ENCODE results near the gene LRP1B. TPM values are rescaled to one million over a fixed set of nuclear protein-coding genes. Genes with fewer than 3 reads are reported as not detected.
A peak's percentile ranks its signal among the peaks of the same experiment; 100 is the strongest.

Gene LRP1B
- total and polyA plus RNA-seq, 2 experiments from 2014 or later = not detected

DNA sequence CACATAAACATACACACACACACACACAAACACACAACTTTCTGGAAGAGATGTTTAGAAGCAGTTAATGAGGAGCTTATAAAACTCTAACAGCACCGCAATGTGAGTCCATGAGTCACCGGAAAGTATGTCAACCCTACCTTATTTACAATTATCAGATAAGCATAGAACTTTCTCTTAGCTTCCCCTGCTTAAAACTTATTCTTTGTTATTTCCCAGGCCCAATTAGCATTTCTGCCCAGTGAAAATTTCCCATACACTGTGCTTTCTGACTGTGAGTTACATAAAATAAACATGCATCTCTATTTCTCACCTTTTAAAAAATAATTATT, 737.6 kb downstream of the LRP1B start:
- peak; percentile 28 for DNase-seq
- Histone ChIP-seq H3K27me3 (replicated peaks; ENCODE audit: insufficient read depth) (no peaks in the 10 kb centered on the region), H3K9ac (no peak overlapping the region), H3K4me3 (no peak overlapping the region), H3K4me2 (ENCODE audit: unreplicated experiment) (no peak overlapping the region), H2AFZ (0 out of 2 replicates have a peak overlapping the region, but pooled peaks have one; percentile 18), H3K36me3 (ENCODE audit: low read depth) (no peaks in the 10 kb centered on the region), H4K20me1 (ENCODE audit: insufficient read depth) (no peaks in the 10 kb centered on the region), H3F3A (ENCODE audit: insufficient read depth) (no peaks in the 10 kb centered on the region), H3K4me1 (ENCODE audit: insufficient read depth) (no peaks in the 10 kb centered on the region), H3K9me3 (ENCODE audit: low read depth) (no peaks in the 10 kb centered on the region), H3K79me2 (ENCODE audit: insufficient read depth) (no peaks in the 10 kb centered on the region), H3K9me2 (ENCODE audit: insufficient read depth) (no peaks in the 10 kb centered on the region), H3K27ac (no peak overlapping the region)
- 44 to 47% methylated on average over 2 of the region's 2 CpGs for WGBS, 2 experiments (ENCODE audit: low coverage in 1 of 2, low lambda C conversion rate in 2 of 2, missing lambda C conversion rate in 2 of 2)
- in situ Hi-C loops (cut with MboI) = no loop called here
- TF ChIP-seq EZH2phosphoT487 (IDR thresholded peaks at IDR 0.05; ENCODE audit: insufficient read depth, low read depth) (no peak), EZH2 (IDR thresholded peaks at IDR 0.05; ENCODE audit: insufficient read depth, poor library complexity, severe bottlenecking) (no peak)

DNA sequence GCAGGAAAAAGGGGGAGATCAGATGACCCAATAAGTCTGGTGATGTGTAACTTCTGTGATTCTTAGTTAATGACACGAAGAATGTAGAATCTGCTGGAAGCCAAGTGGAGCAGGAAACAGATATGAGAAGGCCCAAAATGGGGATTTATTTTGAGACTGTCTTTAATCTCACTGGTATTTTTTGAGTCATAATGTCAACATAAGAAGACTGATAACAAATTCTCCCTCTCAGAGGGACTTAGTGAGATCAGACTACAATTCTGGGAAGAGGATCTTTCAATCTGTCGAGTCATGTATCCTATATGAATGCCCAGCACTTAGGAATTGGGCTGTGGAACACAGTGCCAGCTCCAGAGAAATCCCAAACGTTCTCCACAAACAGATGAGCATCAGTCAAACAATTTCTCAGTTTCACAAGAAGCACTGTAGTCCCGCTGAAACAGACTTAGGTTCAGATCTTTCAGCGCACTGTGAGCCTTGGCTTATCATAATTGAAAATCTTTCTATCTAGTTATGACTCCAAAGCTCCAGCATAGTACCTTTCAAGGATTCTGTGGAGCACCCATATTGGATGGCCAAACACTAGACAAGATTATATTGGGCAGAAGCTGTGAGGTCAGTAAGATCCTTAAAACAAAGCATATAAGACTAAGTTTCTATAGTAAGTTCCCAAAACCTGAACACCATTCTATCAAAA, 738.2 kb downstream of the LRP1B start:
- Histone ChIP-seq H3K4me2 (ENCODE audit: unreplicated experiment) (no peak overlapping the region), H3K4me1 (ENCODE audit: insufficient read depth) (no peaks in the 10 kb centered on the region), H3K36me3 (ENCODE audit: low read depth) (no peaks in the 10 kb centered on the region), H3K9me2 (ENCODE audit: insufficient read depth) (no peaks in the 10 kb centered on the region), H4K20me1 (ENCODE audit: insufficient read depth) (no peaks in the 10 kb centered on the region), H3K79me2 (ENCODE audit: insufficient read depth) (no peaks in the 10 kb centered on the region), H3K4me3 (no peak overlapping the region), H3F3A (ENCODE audit: insufficient read depth) (no peaks in the 10 kb centered on the region), H3K9me3 (ENCODE audit: low read depth) (no peaks in the 10 kb centered on the region), H3K27me3 (replicated peaks; ENCODE audit: insufficient read depth) (no peaks in the 10 kb centered on the region), H3K9ac (no peak overlapping the region), H2AFZ (peak overlapping the region; percentile 18; the same call in 1 of the 2 replicates), H3K27ac (no peak overlapping the region)
- in situ Hi-C loops (cut with MboI) = no loop called here
- TF ChIP-seq EZH2phosphoT487 (IDR thresholded peaks at IDR 0.05; ENCODE audit: insufficient read depth, low read depth) (no peak), EZH2 (IDR thresholded peaks at IDR 0.05; ENCODE audit: insufficient read depth, poor library complexity, severe bottlenecking) (no peak)
- 17 to 25% methylated on average over 5 of the region's 5 CpGs for WGBS, 2 experiments (ENCODE audit: low coverage in 1 of 2, low lambda C conversion rate in 2 of 2, missing lambda C conversion rate in 2 of 2)
- peak; percentile 13 for DNase-seq

DNA sequence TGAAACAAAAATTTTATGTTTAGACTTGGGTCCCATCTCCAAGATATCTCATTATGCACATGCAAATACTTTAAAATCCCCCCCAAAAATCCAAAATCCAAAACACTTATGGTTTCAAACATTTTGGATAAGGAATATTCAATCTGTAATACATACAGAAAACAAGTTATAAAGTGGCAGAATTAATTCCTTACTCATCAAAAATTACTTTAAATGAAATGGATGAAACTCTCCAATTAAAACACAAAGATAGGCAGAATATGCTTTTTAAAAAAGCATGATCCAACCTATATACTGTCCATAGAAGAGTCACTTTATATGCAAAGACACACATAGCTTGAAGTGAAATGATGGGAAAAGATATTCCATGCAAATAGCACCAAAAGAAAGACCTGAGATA, 744.6 kb downstream of the LRP1B start:
- H3K9me3 ChIP-seq (ENCODE audit: low read depth) = no peaks in the 10 kb centered on the region
- H4K20me1 ChIP-seq (ENCODE audit: insufficient read depth) = no peaks in the 10 kb centered on the region
- H3K4me3 ChIP-seq = no peak overlapping the region
- no peak for DNase-seq
- H3K36me3 ChIP-seq (ENCODE audit: low read depth) = no peaks in the 10 kb centered on the region
- H3K4me1 ChIP-seq (ENCODE audit: insufficient read depth) = no peaks in the 10 kb centered on the region
- in situ Hi-C loops (cut with MboI) = no loop called here
- no peaks in the 10 kb centered on the region for H3F3A ChIP-seq (ENCODE audit: insufficient read depth)
- no peak overlapping the region for H2AFZ ChIP-seq
- H3K79me2 ChIP-seq (ENCODE audit: insufficient read depth) = no peaks in the 10 kb centered on the region
- H3K27me3 ChIP-seq (replicated peaks; ENCODE audit: insufficient read depth) = no peaks in the 10 kb centered on the region
- H3K9me2 ChIP-seq (ENCODE audit: insufficient read depth) = no peaks in the 10 kb centered on the region
- no peak overlapping the region for H3K27ac ChIP-seq
- TF ChIP-seq EZH2 (IDR thresholded peaks at IDR 0.05; ENCODE audit: insufficient read depth, poor library complexity, severe bottlenecking) = no peak
- no peak for TF ChIP-seq EZH2phosphoT487 (IDR thresholded peaks at IDR 0.05; ENCODE audit: insufficient read depth, low read depth)
- H3K4me2 ChIP-seq (ENCODE audit: unreplicated experiment) = no peak overlapping the region
- H3K9ac ChIP-seq = no peak overlapping the region

DNA sequence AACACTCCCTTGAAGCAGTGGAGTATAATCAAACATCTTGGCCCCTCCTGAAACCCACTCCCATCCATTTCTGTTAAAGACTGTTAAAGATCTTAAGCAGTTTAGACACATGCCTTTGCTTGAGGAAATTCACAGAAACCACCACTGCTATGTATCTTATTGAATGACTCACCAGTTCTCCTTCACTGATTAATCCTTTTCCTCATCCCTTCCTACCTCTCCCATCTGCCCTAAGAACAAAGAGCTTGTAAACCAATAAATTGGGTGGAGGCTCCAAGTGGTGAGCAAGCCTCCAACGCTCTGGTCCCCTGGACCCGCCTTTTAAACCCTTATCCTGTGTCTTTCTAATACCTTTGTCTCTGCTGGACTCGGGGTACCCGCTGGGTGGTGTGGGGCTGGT, 746.1 kb downstream of the LRP1B start:
- no peak overlapping the region for H3K4me2 ChIP-seq (ENCODE audit: unreplicated experiment)
- no peaks in the 10 kb centered on the region for H4K20me1 ChIP-seq (ENCODE audit: insufficient read depth)
- H3K9me2 ChIP-seq (ENCODE audit: insufficient read depth) = no peaks in the 10 kb centered on the region
- H3F3A ChIP-seq (ENCODE audit: insufficient read depth) = no peaks in the 10 kb centered on the region
- in situ Hi-C loops (cut with MboI) = no loop called here
- TF ChIP-seq EZH2phosphoT487 (IDR thresholded peaks at IDR 0.05; ENCODE audit: insufficient read depth, low read depth) (no peak), EZH2 (IDR thresholded peaks at IDR 0.05; ENCODE audit: insufficient read depth, poor library complexity, severe bottlenecking) (no peak)
- 32 to 43% methylated on average over 4 of the region's 4 CpGs for WGBS, 2 experiments (ENCODE audit: low coverage in 1 of 2, low lambda C conversion rate in 2 of 2, missing lambda C conversion rate in 2 of 2)
- no peaks in the 10 kb centered on the region for H3K27me3 ChIP-seq (replicated peaks; ENCODE audit: insufficient read depth)
- H3K79me2 ChIP-seq (ENCODE audit: insufficient read depth) = no peaks in the 10 kb centered on the region
- no peak overlapping the region for H3K27ac ChIP-seq
- no peaks in the 10 kb centered on the region for H3K4me1 ChIP-seq (ENCODE audit: insufficient read depth)
- no peak overlapping the region for H2AFZ ChIP-seq
- H3K9ac ChIP-seq = no peak overlapping the region
- no peak for DNase-seq
- no peaks in the 10 kb centered on the region for H3K36me3 ChIP-seq (ENCODE audit: low read depth)
- H3K9me3 ChIP-seq (ENCODE audit: low read depth) = no peaks in the 10 kb centered on the region
- H3K4me3 ChIP-seq = no peak overlapping the region

DNA sequence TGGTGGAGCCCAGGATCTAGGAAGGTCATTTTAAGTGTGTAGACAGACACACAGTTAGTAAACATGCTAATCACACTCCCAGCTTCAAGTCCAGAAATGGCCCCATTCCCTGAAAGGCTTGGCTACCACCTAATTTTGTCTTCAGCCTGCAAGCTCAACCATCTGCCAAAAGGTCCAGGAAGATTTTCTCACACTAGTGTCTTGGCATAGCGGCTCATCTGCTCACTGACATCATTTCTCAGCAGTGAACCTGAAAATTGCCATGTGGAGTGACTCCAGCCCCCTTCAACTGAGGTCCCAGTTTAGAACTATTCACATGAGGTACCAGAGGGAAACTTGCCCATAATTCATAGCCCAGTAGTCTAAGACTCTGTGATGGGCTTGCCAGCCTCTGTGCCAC, 748.9 kb downstream of the LRP1B start:
- no peaks in the 10 kb centered on the region for H4K20me1 ChIP-seq (ENCODE audit: insufficient read depth)
- no peak overlapping the region for H3K27ac ChIP-seq
- no peaks in the 10 kb centered on the region for H3K79me2 ChIP-seq (ENCODE audit: insufficient read depth)
- in situ Hi-C loops (cut with MboI) = no loop called here
- no peaks in the 10 kb centered on the region for H3K36me3 ChIP-seq (ENCODE audit: low read depth)
- no peak overlapping the region for H3K4me3 ChIP-seq
- H3K4me2 ChIP-seq (ENCODE audit: unreplicated experiment) = no peak overlapping the region
- DNase-seq = no peak
- no peak overlapping the region for H2AFZ ChIP-seq
- no peak overlapping the region for H3K9ac ChIP-seq
- H3K4me1 ChIP-seq (ENCODE audit: insufficient read depth) = no peaks in the 10 kb centered on the region
- WGBS, 2 experiments (ENCODE audit: low coverage in 1 of 2, low lambda C conversion rate in 2 of 2, missing lambda C conversion rate in 2 of 2) = 52 to 53% methylated on average over 1 of the region's 1 CpG
- no peaks in the 10 kb centered on the region for H3K9me2 ChIP-seq (ENCODE audit: insufficient read depth)
- no peaks in the 10 kb centered on the region for H3K27me3 ChIP-seq (replicated peaks; ENCODE audit: insufficient read depth)
- TF ChIP-seq EZH2phosphoT487 (IDR thresholded peaks at IDR 0.05; ENCODE audit: insufficient read depth, low read depth) = no peak
- no peak for TF ChIP-seq EZH2 (IDR thresholded peaks at IDR 0.05; ENCODE audit: insufficient read depth, poor library complexity, severe bottlenecking)
- H3K9me3 ChIP-seq (ENCODE audit: low read depth) = no peaks in the 10 kb centered on the region
- no peaks in the 10 kb centered on the region for H3F3A ChIP-seq (ENCODE audit: insufficient read depth)
